Astrocyte (in vitro differentiated cells and primary cell): ENCODE measurements around the gene GADD45GIP1. TPM values are rescaled to one million over a fixed set of nuclear protein-coding genes. Genes with fewer than 3 reads are reported as not detected.

ENCODE experiments used
- DNase-seq: peaks from one replicate; pipeline ENCODE4 v3.0.0-alpha.2; 2010; ENCODE audit warnings: low read depth
- FAIRE-seq: peaks from 2 replicates; lab custom pipeline; 2011; peaks lifted over from hg19 to GRCh38; lab: Jason Lieb, UNC
- H2AFZ ChIP-seq: 2 replicates; pipeline ENCODE4 v1.6.0; 2012; ENCODE audit warnings: low read depth, low read length, inconsistent platforms
- H3K27ac ChIP-seq: 2 replicates; pipeline ENCODE4 v1.5.1; 2011; ENCODE audit warnings: low read depth, low read length, inconsistent platforms
- H3K27me3 ChIP-seq: 2 replicates; pipeline ENCODE4 v1.6.0; 2011; ENCODE audit warnings: low read length, inconsistent platforms; ENCODE audit not compliant: insufficient read depth
- H3K36me3 ChIP-seq: 2 replicates; pipeline ENCODE4 v1.5.1; 2011; ENCODE audit warnings: low read length, inconsistent platforms; ENCODE audit not compliant: insufficient read depth
- H3K4me1 ChIP-seq: 2 replicates; pipeline ENCODE4 v1.5.1; 2011; ENCODE audit warnings: low read length, inconsistent platforms; ENCODE audit not compliant: insufficient read depth
- H3K4me2 ChIP-seq: 2 replicates; pipeline ENCODE4 v1.6.0; 2012; ENCODE audit warnings: low read length, inconsistent platforms
- H3K4me3 ChIP-seq: 2 replicates; pipeline ENCODE4 v1.5.1; 2011; ENCODE audit warnings: low read depth, mild to moderate bottlenecking, low read length, inconsistent platforms; ENCODE audit not compliant: insufficient read depth
- H3K79me2 ChIP-seq: 2 replicates; pipeline ENCODE4 v1.6.0; 2012; ENCODE audit warnings: mild to moderate bottlenecking, low read length, inconsistent platforms; ENCODE audit not compliant: insufficient read depth
- H3K9ac ChIP-seq: 2 replicates; pipeline ENCODE4 v1.6.0; 2012; ENCODE audit warnings: mild to moderate bottlenecking, low read length, inconsistent platforms
- H3K9me3 ChIP-seq: 2 replicates; pipeline ENCODE4 v1.5.1; 2012; ENCODE audit warnings: low read depth, mild to moderate bottlenecking, low read length, inconsistent platforms; ENCODE audit not compliant: insufficient read depth
- H4K20me1 ChIP-seq: 2 replicates; pipeline ENCODE4 v1.6.0; 2012; ENCODE audit warnings: low read length, inconsistent platforms; ENCODE audit not compliant: insufficient read depth
- H3K27ac Mint-ChIP-seq: one replicate; pipeline ENCODE4 v1.8.0; 2021; ENCODE audit warnings: mild to moderate bottlenecking, mixed read lengths; ENCODE audit not compliant: unreplicated experiment
- H3K27me3 Mint-ChIP-seq: one replicate; pipeline ENCODE4 v1.8.0; 2021; ENCODE audit warnings: low read depth, mixed read lengths; ENCODE audit not compliant: unreplicated experiment
- H3K36me3 Mint-ChIP-seq: one replicate; pipeline ENCODE4 v1.8.0; 2021; ENCODE audit warnings: low read depth, mixed read lengths; ENCODE audit not compliant: unreplicated experiment
- H3K4me1 Mint-ChIP-seq: one replicate; pipeline ENCODE4 v1.8.0; 2021; ENCODE audit warnings: low read depth, mixed read lengths; ENCODE audit not compliant: unreplicated experiment
- H3K4me3 Mint-ChIP-seq: one replicate; pipeline ENCODE4 v1.8.0; 2021; ENCODE audit warnings: mild to moderate bottlenecking, moderate library complexity, mixed read lengths; ENCODE audit not compliant: unreplicated experiment
- H3K9me3 Mint-ChIP-seq: one replicate; pipeline ENCODE4 v1.8.0; 2021; ENCODE audit warnings: mild to moderate bottlenecking, mixed read lengths; ENCODE audit not compliant: unreplicated experiment
- EZH2 ChIP-seq: IDR thresholded peaks from 2 replicates; pipeline ENCODE4 v1.6.1; 2012; ENCODE audit warnings: mild to moderate bottlenecking, low read length, inconsistent platforms; ENCODE audit not compliant: insufficient read depth
- total RNA-seq: library from RNA; stranded (reverse); gene quantifications from 2 replicates; pipeline ENCODE4 v1.2.1, GENCODE V29; 2021
- TF ChIP-seq, protein P1 (sequence below): IDR thresholded peaks from 2 replicates; pipeline ENCODE4 v1.5.1; 2011; ENCODE audit warnings: low read depth, mild to moderate bottlenecking, inconsistent platforms, low read length, moderate library complexity; ENCODE audit not compliant: insufficient read depth

The GADD45GIP1 gene
- total RNA-seq, 1 donor from 2014 or later, result 35.5 TPM

- no peak overlapping the region for H3K27ac Mint-ChIP-seq
- no peak for DNase-seq
- peaks cover 52% of the 10 kb centered on the region for H3K79me2 ChIP-seq
Measured at GRCh38 chr19:12936582-12936981, 20.4 kb downstream of the GADD45GIP1 start.

GRCh38 chr19:12935071-12935470 lies 22.0 kb downstream of the GADD45GIP1 start:
- Mint-ChIP-seq H3K36me3 (peaks cover 8% of the 10 kb centered on the region), H3K4me3 (no peak overlapping the region), H3K27ac (no peak overlapping the region), H3K4me1 (peaks cover 16% of the 10 kb centered on the region), H3K9me3 (no peaks in the 10 kb centered on the region), H3K27me3 (no peaks in the 10 kb centered on the region)
- no peak overlapping the region for H3K27ac ChIP-seq
- TF ChIP-seq EZH2, result no peak
- TF ChIP-seq, protein P1, sequence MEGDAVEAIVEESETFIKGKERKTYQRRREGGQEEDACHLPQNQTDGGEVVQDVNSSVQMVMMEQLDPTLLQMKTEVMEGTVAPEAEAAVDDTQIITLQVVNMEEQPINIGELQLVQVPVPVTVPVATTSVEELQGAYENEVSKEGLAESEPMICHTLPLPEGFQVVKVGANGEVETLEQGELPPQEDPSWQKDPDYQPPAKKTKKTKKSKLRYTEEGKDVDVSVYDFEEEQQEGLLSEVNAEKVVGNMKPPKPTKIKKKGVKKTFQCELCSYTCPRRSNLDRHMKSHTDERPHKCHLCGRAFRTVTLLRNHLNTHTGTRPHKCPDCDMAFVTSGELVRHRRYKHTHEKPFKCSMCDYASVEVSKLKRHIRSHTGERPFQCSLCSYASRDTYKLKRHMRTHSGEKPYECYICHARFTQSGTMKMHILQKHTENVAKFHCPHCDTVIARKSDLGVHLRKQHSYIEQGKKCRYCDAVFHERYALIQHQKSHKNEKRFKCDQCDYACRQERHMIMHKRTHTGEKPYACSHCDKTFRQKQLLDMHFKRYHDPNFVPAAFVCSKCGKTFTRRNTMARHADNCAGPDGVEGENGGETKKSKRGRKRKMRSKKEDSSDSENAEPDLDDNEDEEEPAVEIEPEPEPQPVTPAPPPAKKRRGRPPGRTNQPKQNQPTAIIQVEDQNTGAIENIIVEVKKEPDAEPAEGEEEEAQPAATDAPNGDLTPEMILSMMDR, result no peak
- FAIRE-seq (no peak), DNase-seq (no peak)
- no peak overlapping the region for H3K9ac ChIP-seq
- no peak overlapping the region for H3K4me3 ChIP-seq
- H3K79me2 ChIP-seq, result peaks cover 50% of the 10 kb centered on the region
- no peak overlapping the region for H3K4me2 ChIP-seq
- H3K36me3 ChIP-seq, result peaks cover 14% of the 10 kb centered on the region
- peaks cover 38% of the 10 kb centered on the region for H4K20me1 ChIP-seq
- no peaks in the 10 kb centered on the region for H3K9me3 ChIP-seq
- no peak overlapping the region for H2AFZ ChIP-seq
- peaks cover 21% of the 10 kb centered on the region for H3K4me1 ChIP-seq
- H3K27me3 ChIP-seq, result no peaks in the 10 kb centered on the region

More at GRCh38 chr19:12936582-12936981, 20.4 kb downstream of the GADD45GIP1 start:
- Mint-ChIP-seq H3K4me3 (peak overlapping the region; percentile 21), H3K4me1 (peaks cover 21% of the 10 kb centered on the region), H3K27me3 (no peaks in the 10 kb centered on the region), H3K36me3 (peaks cover 19% of the 10 kb centered on the region), H3K9me3 (no peaks in the 10 kb centered on the region)
- H3K4me3 ChIP-seq, result no peak overlapping the region
- H3K36me3 ChIP-seq, result peaks cover 21% of the 10 kb centered on the region
- peaks cover 33% of the 10 kb centered on the region for H3K4me1 ChIP-seq
- no peaks in the 10 kb centered on the region for H3K27me3 ChIP-seq
- H4K20me1 ChIP-seq, result peaks cover 43% of the 10 kb centered on the region
- no peak overlapping the region for H2AFZ ChIP-seq
- no peak overlapping the region for H3K9ac ChIP-seq
- TF ChIP-seq EZH2, result no peak
- TF ChIP-seq, protein P1, result no peak
- H3K9me3 ChIP-seq, result no peaks in the 10 kb centered on the region
- FAIRE-seq, result no peak
- no peak overlapping the region for H3K27ac ChIP-seq
- H3K4me2 ChIP-seq, result no peak overlapping the region

- Histone ChIP-seq H3K27ac (peak within 1 kb of the TSS; percentile 63), H3K4me2 (peak within 1 kb of the TSS; percentile 97), H3K36me3 (peaks cover 13% of the 10 kb centered on the region), H3K9ac (peak within 1 kb of the TSS; percentile 92), H2AFZ (peak within 1 kb of the TSS; percentile 91), H3K27me3 (no peaks in the 10 kb centered on the region), H3K4me1 (peaks cover 17% of the 10 kb centered on the region), H3K4me3 (peak within 1 kb of the TSS; percentile 94), H4K20me1 (peaks cover 28% of the 10 kb centered on the region), H3K9me3 (no peaks in the 10 kb centered on the region), H3K79me2 (peaks cover 34% of the 10 kb centered on the region)
- FAIRE-seq (no peak), DNase-seq (peak; percentile 77)
- Mint-ChIP-seq H3K36me3 (peaks cover 3% of the 10 kb centered on the region), H3K27ac (peak within 1 kb of the TSS; percentile 96), H3K4me1 (peaks cover 12% of the 10 kb centered on the region), H3K4me3 (peak within 1 kb of the TSS; percentile 100), H3K9me3 (no peaks in the 10 kb centered on the region), H3K27me3 (no peaks in the 10 kb centered on the region)
- TF ChIP-seq, protein P1, result no peak
- no peak for TF ChIP-seq EZH2
Measured at GRCh38 chr19:12933287-12934072, 23.5 kb downstream of the GADD45GIP1 start, which contains the start of gene FARSA. Gene FARSA, minus strand, starts transcription at chr19:12933711. Its CDS starts 15 bp downstream, at chr19:12933696.
